Suprapubic skin (tissue), 3 donors: ENCODE data around the gene ARSG.

Source experiments
- EP300 ChIP-seq: sonication (generic); formaldehyde crosslinking; IDR thresholded peaks from one replicate; pipeline ENCODE4 v1.6.1; 2017; ENCODE audit warnings: antibody characterized with exemption
- TF ChIP-seq, protein P1 (sequence below), 2 donors: fragments of 200-600 bp in 1 of 2; fragments of 450-650 bp in 1 of 2; sonication (generic) in 1 of 2; IDR thresholded peaks; one replicate each; pipeline ENCODE4 v1.5.1; 2016 to 2019; ENCODE audit warnings: antibody characterized with exemption in 2 of 2, mild to moderate bottlenecking in 1 of 2, moderate library complexity in 1 of 2

DNA sequence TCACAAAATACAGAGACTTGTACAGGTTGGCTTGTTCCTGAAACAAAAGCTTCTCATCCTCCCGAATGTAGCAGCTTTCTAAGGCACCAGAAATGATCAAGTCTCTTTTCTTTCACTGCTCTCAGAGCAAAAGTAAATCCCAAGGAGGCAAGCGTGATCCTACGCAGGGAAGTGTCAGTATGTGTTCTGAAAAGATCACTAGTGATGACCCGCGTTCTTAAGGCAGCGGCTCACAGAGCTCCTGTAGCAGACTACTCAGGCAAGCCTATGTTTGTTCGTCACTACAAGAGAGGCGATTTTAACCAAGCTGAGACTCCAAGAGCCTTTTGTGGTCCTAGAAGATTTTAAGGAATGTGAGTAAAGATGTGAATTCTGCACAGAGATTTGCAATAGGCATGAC, 131.5 kb downstream of the ARSG start:
- no peak for TF ChIP-seq EP300
- TF ChIP-seq, protein P1, sequence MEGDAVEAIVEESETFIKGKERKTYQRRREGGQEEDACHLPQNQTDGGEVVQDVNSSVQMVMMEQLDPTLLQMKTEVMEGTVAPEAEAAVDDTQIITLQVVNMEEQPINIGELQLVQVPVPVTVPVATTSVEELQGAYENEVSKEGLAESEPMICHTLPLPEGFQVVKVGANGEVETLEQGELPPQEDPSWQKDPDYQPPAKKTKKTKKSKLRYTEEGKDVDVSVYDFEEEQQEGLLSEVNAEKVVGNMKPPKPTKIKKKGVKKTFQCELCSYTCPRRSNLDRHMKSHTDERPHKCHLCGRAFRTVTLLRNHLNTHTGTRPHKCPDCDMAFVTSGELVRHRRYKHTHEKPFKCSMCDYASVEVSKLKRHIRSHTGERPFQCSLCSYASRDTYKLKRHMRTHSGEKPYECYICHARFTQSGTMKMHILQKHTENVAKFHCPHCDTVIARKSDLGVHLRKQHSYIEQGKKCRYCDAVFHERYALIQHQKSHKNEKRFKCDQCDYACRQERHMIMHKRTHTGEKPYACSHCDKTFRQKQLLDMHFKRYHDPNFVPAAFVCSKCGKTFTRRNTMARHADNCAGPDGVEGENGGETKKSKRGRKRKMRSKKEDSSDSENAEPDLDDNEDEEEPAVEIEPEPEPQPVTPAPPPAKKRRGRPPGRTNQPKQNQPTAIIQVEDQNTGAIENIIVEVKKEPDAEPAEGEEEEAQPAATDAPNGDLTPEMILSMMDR (IDR thresholded peaks at IDR 0.05), result no peak
